Astrocyte (in vitro differentiated cells and primary cell): Measurements from ENCODE around the gene UTY.

Experiments used
- CTCF ChIP-seq: IDR thresholded peaks from 2 replicates; pipeline ENCODE4 v1.5.1; 2011; ENCODE audit warnings: low read depth, mild to moderate bottlenecking, inconsistent platforms, low read length, moderate library complexity; ENCODE audit not compliant: insufficient read depth
- EZH2 ChIP-seq: IDR thresholded peaks from 2 replicates; pipeline ENCODE4 v1.6.1; 2012; ENCODE audit warnings: mild to moderate bottlenecking, low read length, inconsistent platforms; ENCODE audit not compliant: insufficient read depth

GRCh38 chrY:13450596-13451130 is 29.2 kb downstream of the UTY start:
- TF ChIP-seq CTCF (no peak), EZH2 (no peak)
